K562 (cell line): Measurements from ENCODE around the gene KRT75. TPM values are rescaled to one million over a fixed set of nuclear protein-coding genes. Genes with fewer than 3 reads are reported as not detected.

Source experiments
- ATAC-seq: fragments of 200-7000 bp; cut with Tn5 transposase; 3 replicates; pipeline ENCODE4 v1.9.1; 2020; ENCODE audit warnings: moderate library complexity
- BruUV-seq: library from RNA; stranded (reverse); fragments of 400-500 nt; replicated peaks from 2 replicates; lab custom pipeline; 2021; lab: Mats Ljungman, UMichigan
- CTCF ChIA-PET: fragments of 300-600 bp; formaldehyde crosslinking; extraction: SDS; loops from one replicate; lab custom pipeline; 2021; ENCODE audit warnings: low intra/inter-chr PET ratio; lab: Yijun Ruan, JAX
- POLR2A ChIA-PET: fragments of 300-600, 350-650 bp; sonication (Branson Sonifier 250); formaldehyde crosslinking; extraction: SDS; loops from one replicate; lab custom pipeline; 2021; ENCODE audit warnings: antibody characterized with exemption, inconsistent platforms; lab: Yijun Ruan, JAX
- DNase-seq, 4 experiments: peaks; one replicate each; pipeline versions ENCODE4 v3.0.0 to v3.0.0-alpha.2; 2011 to 2018; ENCODE audit warnings: low spot score in 3 of 4, mixed read lengths in 3 of 4; ENCODE audit errors: extremely low read depth in 1 of 4
- FAIRE-seq: peaks from 2 replicates; lab custom pipeline; 2011; peaks lifted over from hg19 to GRCh38; lab: Jason Lieb, UNC
- H2AFZ ChIP-seq: 2 replicates; pipeline ENCODE4 v1.6.0; 2011; ENCODE audit warnings: low read depth, low read length, control low read depth, inconsistent platforms
- H3K27ac ChIP-seq: fragments of 200-600 bp; 3 replicates; pipeline ENCODE4 v1.8.0; 2011; ENCODE audit warnings: low read depth, mild to moderate bottlenecking, control low read depth, inconsistent platforms, low read length, moderate library complexity, mixed read lengths; ENCODE audit errors: extremely low read depth
- H3K27me3 ChIP-seq, 2 experiments: fragments of 300-600 bp in 1 of 2; 2 replicates in 1 of 2; 3 replicates in 1 of 2; pipeline versions ENCODE4 v1.6.0 to v1.8.0; 2011; ENCODE audit warnings: inconsistent platforms in 2 of 2, low read length in 2 of 2, mild to moderate bottlenecking in 1 of 2, mixed read lengths in 1 of 2, moderate library complexity in 1 of 2; ENCODE audit not compliant: control insufficient read depth in 2 of 2, insufficient read depth in 2 of 2
- H3K36me3 ChIP-seq: fragments of 300-600 bp; 3 replicates; pipeline ENCODE4 v1.8.0; 2011; ENCODE audit warnings: mild to moderate bottlenecking, low read length, inconsistent platforms; ENCODE audit not compliant: control insufficient read depth, insufficient read depth
- H3K4me1 ChIP-seq, 2 experiments: fragments of 200-600 bp in 1 of 2; replicated peaks in 1 of 2; 2 replicates in 1 of 2; 3 replicates in 1 of 2; pipeline versions ENCODE4 v1.5.1 to v1.8.0; 2011; ENCODE audit warnings: inconsistent platforms in 2 of 2, low read length in 2 of 2, mild to moderate bottlenecking in 1 of 2, mixed read lengths in 1 of 2, moderate library complexity in 1 of 2; ENCODE audit not compliant: control insufficient read depth in 2 of 2, insufficient read depth in 2 of 2
- H3K4me2 ChIP-seq: 2 replicates; pipeline ENCODE4 v1.6.1; 2011; ENCODE audit warnings: low read length, control low read depth, inconsistent platforms, mixed read lengths; ENCODE audit not compliant: insufficient read depth
- H3K4me3 ChIP-seq: fragments of 200-600 bp; sonication (generic), shearing (Covaris generic); 2 replicates; pipeline ENCODE4 v1.5.1; 2016; ENCODE audit warnings: control low read depth, inconsistent platforms
- H3K79me2 ChIP-seq: fragments of 200-600 bp; 3 replicates; pipeline ENCODE4 v1.8.0; 2011; ENCODE audit warnings: low read length, inconsistent platforms; ENCODE audit not compliant: control insufficient read depth, insufficient read depth
- H3K9ac ChIP-seq, 2 experiments: 2 replicates each; pipeline versions ENCODE4 v1.6.0 to v1.6.1; 2011; ENCODE audit warnings: low read depth in 2 of 2, low read length in 2 of 2, control low read depth in 1 of 2, inconsistent platforms in 1 of 2, mild to moderate bottlenecking in 1 of 2, mixed read lengths in 1 of 2; ENCODE audit not compliant: insufficient read depth in 1 of 2
- H3K9me1 ChIP-seq: one replicate; pipeline ENCODE4 v1.6.0; 2011; ENCODE audit warnings: inconsistent platforms, mild to moderate bottlenecking, low read length, moderate library complexity; ENCODE audit not compliant: control insufficient read depth, insufficient read depth
- H3K9me3 ChIP-seq: replicated peaks from 2 replicates; pipeline ENCODE4 v1.5.1; 2011; ENCODE audit warnings: low read depth, low read length, inconsistent platforms; ENCODE audit not compliant: control insufficient read depth, insufficient read depth
- H4K20me1 ChIP-seq: replicated peaks from 2 replicates; pipeline ENCODE4 v1.6.1; 2011; ENCODE audit warnings: low read length, inconsistent platforms, mixed read lengths; ENCODE audit not compliant: control insufficient read depth, insufficient read depth
- ASH1L ChIP-seq: fragments of 450-650 bp; IDR thresholded peaks from 2 replicates; pipeline ENCODE4 v1.6.1; 2018; ENCODE audit warnings: borderline replicate concordance, mild to moderate bottlenecking, low read depth; ENCODE audit not compliant: partially characterized antibody
- GTF2B ChIP-seq: IDR thresholded peaks from 2 replicates; pipeline ENCODE4 v1.6.1; 2011; ENCODE audit not compliant: insufficient read length; ENCODE audit errors: extremely low read depth
- LCOR ChIP-seq: sonication (generic); formaldehyde crosslinking; IDR thresholded peaks from 2 replicates; pipeline ENCODE4 v1.8.0; 2022; ENCODE audit warnings: mild to moderate bottlenecking, missing genetic modification reagents
- MYNN ChIP-seq, 2 experiments: sonication (generic); formaldehyde crosslinking in 1 of 2; IDR thresholded peaks; 2 replicates each; pipeline versions ENCODE4 v1.5.0 to v1.6.1; 2016 to 2020; ENCODE audit warnings: antibody characterized with exemption in 1 of 2, missing genetic modification reagents in 1 of 2
- NFATC3 ChIP-seq: fragments of 450-650 bp; IDR thresholded peaks from 2 replicates; pipeline ENCODE4 v1.6.1; 2017; ENCODE audit warnings: mild to moderate bottlenecking
- NKRF ChIP-seq: fragments of 450-650 bp; IDR thresholded peaks from 2 replicates; pipeline ENCODE4 v1.6.1; 2016; ENCODE audit warnings: borderline replicate concordance
- SMARCB1 ChIP-seq: IDR thresholded peaks from 2 replicates; pipeline ENCODE4 v1.6.1; 2011; ENCODE audit warnings: improper control_type of control experiment, low read depth; ENCODE audit not compliant: insufficient read length
- SP2 ChIP-seq: IDR thresholded peaks from 2 replicates; pipeline ENCODE4 v1.6.1; 2011; ENCODE audit warnings: mild to moderate bottlenecking, low read depth, low read length, moderate library complexity; ENCODE audit not compliant: poor library complexity, severe bottlenecking; ENCODE audit errors: extremely low read depth
- ZNF12 ChIP-seq: sonication (generic); formaldehyde crosslinking; IDR thresholded peaks from 2 replicates; pipeline ENCODE4 v1.4.0; 2020; ENCODE audit warnings: mild to moderate bottlenecking, missing genetic modification reagents
- ZNF23 ChIP-seq: fragments of 250-450 bp; sonication (Bioruptor Pico); IDR thresholded peaks from 2 replicates; pipeline ENCODE4 v1.4.0; 2020; ENCODE audit warnings: mild to moderate bottlenecking
- ZNF695 ChIP-seq: fragments of 450-650 bp; formaldehyde crosslinking; IDR thresholded peaks from 2 replicates; pipeline ENCODE4 v1.4.0; 2020; ENCODE audit warnings: mild to moderate bottlenecking, moderate library complexity
- WGBS: fragments of 100-300 bp; shearing (Covaris generic); methylation state at CpG from one replicate; pipeline ENCODE4 v1.1.6; 2016; ENCODE audit warnings: low coverage, mixed read lengths; ENCODE audit not compliant: insufficient coverage; ENCODE audit errors: missing lambda C conversion rate; 5-methylcytosine and 5-hydroxymethylcytosine counted together
- in situ Hi-C: fragments of 300-500 bp; cut with MboI; formaldehyde crosslinking; loops from 4 replicates; pipeline ENCODE4 v1.15.0; 2018; ENCODE audit warnings: inconsistent platforms, mixed read lengths
- intact Hi-C: fragments of 100-400 bp; cut with micrococcal nuclease; formaldehyde crosslinking; loops from 2 replicates; pipeline ENCODE4 v1.14.2; 2022
- polyA plus RNA-seq, 8 experiments: library from polyadenylated mRNA; depleted of rRNA in 4 of 8; stranded (reverse) in 5 of 8; unstranded in 3 of 8; fragments of >200 nt; fragmentation: Nextera tagmentation in 2 of 8; fragmentation: Illumina TruSeq in 1 of 8; extraction: Ambion mirVana in 2 of 8; extraction: Trizol in 1 of 8; gene quantifications; 2 replicates each; pipeline versions ENCODE4 v1.2.1 to v1.2.3, GENCODE V29; 2011 to 2014; ENCODE audit warnings: inconsistent platforms in 1 of 8, missing spikeins in 1 of 8
- total RNA-seq, 7 experiments: library from RNA; depleted of rRNA in 6 of 7; stranded (reverse); fragments of >200 nt in 6 of 7; fragmentation: Illumina TruSeq in 2 of 7; extraction: Trizol in 2 of 7; gene quantifications; 2 replicates each; pipeline versions ENCODE4 v1.2.1 to v1.2.3, GENCODE V29; 2011 to 2021; ENCODE audit warnings: low replicate concordance in 1 of 7

KRT75 gene
- total and polyA plus RNA-seq, 9 of the 15 experiments (the other 6 are each of a cell fraction or from before 2014, with no cell fraction given): not detected

- Histone ChIP-seq H3K9ac (no peak within 1 kb of the TSS; a peak in 1 of 4 replicates), H3K9me3 (no peaks in the 10 kb centered on the region), H3K36me3 (no peaks in the 10 kb centered on the region), H3K4me3 (no peak within 1 kb of the TSS), H2AFZ (no peak within 1 kb of the TSS)
- no TSS peak for BruUV-seq
- POLR2A ChIA-PET: interaction anchor here (0.6 kb wide), 1 partner anchor 204 kb away, joined by 3 read pairs; no protein-coding TSS in a partner anchor
- ATAC-seq (no peak), DNase-seq (no peak)
- no peak for TF ChIP-seq MYNN (IDR thresholded peaks at IDR 0.05)
- TF ChIP-seq MYNN (CRISPR knock-in tag; IDR thresholded peaks at IDR 0.05): no peak
- TF ChIP-seq ASH1L: no peak
- TF ChIP-seq ZNF12 (CRISPR knock-in tag): no peak
- no peak for TF ChIP-seq SP2
- TF ChIP-seq NFATC3: no peak
- TF ChIP-seq NKRF: no peak
- no peak for TF ChIP-seq ZNF23 (CRISPR knock-in tag)
- TF ChIP-seq GTF2B: no peak
- no peak for TF ChIP-seq LCOR (CRISPR knock-in tag)
- TF ChIP-seq ZNF695 (CRISPR knock-in tag): no peak
- TF ChIP-seq SMARCB1: no peak
- TF ChIP-seq, all 486 proteins: peak for 0
- H3K9me1 ChIP-seq: no peaks in the 10 kb centered on the region
- no peak within 1 kb of the TSS for H3K4me2 ChIP-seq
- H3K27ac ChIP-seq: no peak within 1 kb of the TSS
- H3K27me3 ChIP-seq: peaks cover 0 to 59% of the 10 kb centered on the region in 2 experiments; a peak in 4 of 5 replicates
- intact Hi-C loops (no loop called here), in situ Hi-C loops (no loop called here)
- no peaks in the 10 kb centered on the region for H3K4me1 ChIP-seq
- CTCF ChIA-PET: no interaction called here
- H3K79me2 ChIP-seq: no peaks in the 10 kb centered on the region
- WGBS: under 1% methylated on average over 12 of the region's 14 CpGs
- FAIRE-seq: no peak
- H4K20me1 ChIP-seq: no peaks in the 10 kb centered on the region
Measured at GRCh38 chr12:52405922-52406385, 28.2 kb downstream of the KRT75 start, which contains the start of gene KRT82. Gene KRT82 (minus strand): TSS chr12:52406335. CDS start chr12:52406277, 58 bp downstream.
